HG03095 (cell line): ENCODE data around the gene CD28.

Experiments used
- ATAC-seq: cut with Tn5 transposase; IDR thresholded peaks from one replicate; pipeline ENCODE4 v1.9.1; 2021; ENCODE audit warnings: moderate library complexity; ENCODE audit not compliant: unreplicated experiment

The CD28 gene

GRCh38 chr2:203713381-203713780 is 6.9 kb downstream of the CD28 start:
- ATAC-seq = no peak

GRCh38 chr2:203714112-203714511 is 7.7 kb downstream of the CD28 start:
- no peak for ATAC-seq

GRCh38 chr2:203715744-203716143 is 9.3 kb downstream of the CD28 start:
- no peak for ATAC-seq

GRCh38 chr2:203718087-203718486 is 11.6 kb downstream of the CD28 start:
- peak; percentile 89 for ATAC-seq

- no peak for ATAC-seq
These were observed 13.3 kb downstream of the CD28 start for GRCh38 chr2:203719456-203720410.

GRCh38 chr2:203720915-203721672 is 14.7 kb downstream of the CD28 start:
- no peak for ATAC-seq

- ATAC-seq = no peak
These were observed 15.4 kb downstream of the CD28 start for GRCh38 chr2:203721781-203722300.

GRCh38 chr2:203722411-203722810 is 16.0 kb downstream of the CD28 start:
- no peak for ATAC-seq

- no peak for ATAC-seq
These were observed 21.9 kb downstream of the CD28 start for GRCh38 chr2:203728321-203728720.

- peak; percentile 64 for ATAC-seq
These were observed 23.8 kb downstream of the CD28 start for GRCh38 chr2:203730076-203730729.

GRCh38 chr2:203730883-203731282 is 24.4 kb downstream of the CD28 start:
- no peak for ATAC-seq

- no peak for ATAC-seq
These were observed 25.9 kb downstream of the CD28 start for GRCh38 chr2:203732092-203732952.

- ATAC-seq = no peak
These were observed 26.6 kb downstream of the CD28 start for GRCh38 chr2:203732953-203733510.

GRCh38 chr2:203733684-203734083 is 27.2 kb downstream of the CD28 start:
- no peak for ATAC-seq

- no peak for ATAC-seq
These were observed 28.0 kb downstream of the CD28 start for GRCh38 chr2:203734276-203734983.

GRCh38 chr2:203737360-203737759 is 30.9 kb downstream of the CD28 start:
- ATAC-seq = peak; percentile 84

- ATAC-seq = no peak
These were observed 32.9 kb downstream of the CD28 start for GRCh38 chr2:203739351-203739750.

GRCh38 chr2:203740871-203741281 is 34.4 kb downstream of the CD28 start:
- no peak for ATAC-seq

GRCh38 chr2:203741566-203741965 is 35.1 kb downstream of the CD28 start:
- ATAC-seq = no peak
